Gastrocnemius medialis (tissue), 4 donors: ENCODE results near the gene EMC1.

Source experiments
- CTCF ChIP-seq, 5 experiments: fragments of 450-650 bp in 3 of 5; fragments of 200-600 bp in 2 of 5; sonication (generic) in 2 of 5; IDR thresholded peaks in 4 of 5; conservative IDR thresholded peaks in 1 of 5; 1 replicate in 4 of 5; 2 replicates in 1 of 5; pipeline ENCODE4 v1.5.1; 2016 to 2019; ENCODE audit warnings: antibody characterized with exemption in 5 of 5, mild to moderate bottlenecking in 3 of 5, moderate library complexity in 3 of 5
- POLR2A ChIP-seq, 2 donors: fragments of 450-650 bp; IDR thresholded peaks; one replicate each; pipeline ENCODE4 v1.6.1; 2017; ENCODE audit warnings: antibody characterized with exemption in 2 of 2, mild to moderate bottlenecking in 2 of 2, moderate library complexity in 2 of 2

GRCh38 chr1:19284881-19285280, 33.6 kb upstream of the EMC1 start:
- no peak for TF ChIP-seq CTCF (IDR thresholded peaks at IDR 0.05 in 4 of 5, conservative IDR thresholded peaks at IDR 0.05 in 1 of 5)
- TF ChIP-seq POLR2A (IDR thresholded peaks at IDR 0.05), result no peak
